GM19467 (cell line): ENCODE data around the gene GABRG3.

Experiments used
- ATAC-seq: cut with Tn5 transposase; IDR thresholded peaks from one replicate; pipeline ENCODE4 v1.9.1; 2021; ENCODE audit warnings: mild to moderate bottlenecking, moderate library complexity; ENCODE audit not compliant: unreplicated experiment

Gene GABRG3

DNA sequence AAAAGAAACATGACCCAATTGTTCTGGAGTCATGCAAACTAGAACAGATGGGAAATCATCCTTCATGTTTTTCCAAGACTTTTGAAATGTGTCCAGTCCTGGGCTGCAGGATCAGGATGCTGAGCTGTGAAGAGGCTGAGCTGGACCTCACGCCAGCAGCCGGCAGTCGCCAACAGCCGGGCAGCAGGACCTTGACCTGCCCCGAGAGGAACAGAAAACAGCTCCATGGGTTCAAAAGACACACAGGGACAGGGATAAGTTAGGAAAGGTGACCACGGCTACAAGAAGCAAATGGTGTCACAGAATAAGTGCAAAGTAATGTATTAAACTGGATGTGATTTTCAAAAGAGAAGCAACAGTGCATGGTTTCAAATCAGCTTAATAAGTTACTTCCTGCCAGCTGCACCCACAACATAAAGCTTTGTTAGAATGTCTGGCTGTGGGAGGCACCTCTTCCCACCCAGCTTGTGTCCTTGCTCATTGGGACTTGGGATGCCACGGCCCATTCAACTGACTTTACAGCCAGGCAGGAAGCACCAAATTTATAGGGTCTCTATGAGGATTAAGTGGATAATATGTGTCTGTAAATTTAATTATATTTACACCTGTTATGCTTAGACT is 266.4 kb downstream of the GABRG3 start:
- no peak for ATAC-seq

DNA sequence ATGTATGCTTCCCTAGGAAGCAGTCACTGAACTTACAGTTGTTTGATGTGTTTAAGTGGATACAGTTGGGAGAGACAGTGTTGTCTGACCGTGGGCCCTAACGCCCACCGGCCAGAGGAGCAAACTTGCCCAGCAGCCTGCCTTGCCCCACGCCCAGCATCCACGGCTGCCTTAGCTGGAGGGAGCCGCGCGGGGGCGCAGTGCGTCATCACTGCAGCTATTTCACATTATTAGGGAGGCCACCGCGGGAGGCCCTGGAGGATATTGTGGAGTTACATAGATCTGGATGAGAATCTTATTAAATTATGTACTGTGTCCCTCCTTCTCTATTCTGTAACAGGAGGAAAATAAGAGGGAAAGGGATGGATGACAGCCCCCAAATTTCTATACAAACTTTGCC is 267.2 kb downstream of the GABRG3 start:
- no peak for ATAC-seq

DNA sequence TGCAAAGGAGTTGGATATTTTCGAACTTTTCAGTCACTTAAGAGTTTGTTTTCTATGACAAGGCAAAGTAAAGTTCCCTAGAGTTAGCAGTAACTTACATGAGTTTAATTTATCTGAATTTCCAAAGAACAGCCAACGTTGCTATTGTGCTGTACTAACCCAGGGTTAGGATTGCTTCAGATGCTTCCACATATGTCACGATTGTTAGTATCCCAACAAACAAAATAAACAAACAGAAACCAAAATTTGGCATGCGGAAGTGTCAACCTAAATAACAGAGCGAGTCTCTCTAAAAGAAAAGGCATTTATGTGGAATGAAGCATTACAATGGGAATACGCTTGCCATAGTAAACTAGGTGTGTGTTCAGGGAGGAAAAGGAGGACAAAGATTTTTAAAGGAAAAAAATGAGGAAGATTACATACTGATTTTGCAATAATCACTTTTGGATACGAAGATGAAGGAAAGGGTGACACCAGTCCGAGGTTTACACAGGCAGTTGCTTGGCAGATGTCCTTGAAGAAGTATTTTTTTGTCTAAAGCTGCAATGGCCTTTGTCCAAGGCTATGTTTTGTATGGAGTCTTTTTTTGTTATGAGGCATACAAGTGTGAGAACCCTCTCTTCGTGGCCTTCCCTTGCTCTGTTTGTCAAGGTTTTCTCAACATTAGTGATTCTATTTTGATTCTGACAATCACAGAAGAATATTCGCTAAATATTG is 267.9 kb downstream of the GABRG3 start:
- ATAC-seq = no peak

DNA sequence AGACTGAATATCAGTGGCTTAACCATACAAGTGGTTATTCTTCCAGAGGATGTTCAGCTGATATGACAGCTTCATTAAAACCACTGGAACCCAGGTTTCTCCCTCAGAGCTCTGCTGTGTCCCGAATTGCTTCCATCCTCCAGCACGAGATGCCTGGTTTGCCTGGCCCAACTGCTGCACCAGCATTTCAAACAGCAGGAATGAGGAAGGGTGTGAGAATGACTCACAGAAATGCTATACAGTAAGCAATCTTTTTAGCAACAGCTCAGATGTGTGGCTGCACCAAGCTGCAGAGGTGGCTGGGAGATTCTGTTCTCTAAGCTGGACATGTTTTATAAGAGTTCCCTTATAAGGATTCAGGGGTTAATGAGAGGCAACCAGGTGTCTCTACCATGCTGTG is 271.0 kb downstream of the GABRG3 start:
- ATAC-seq = no peak

DNA sequence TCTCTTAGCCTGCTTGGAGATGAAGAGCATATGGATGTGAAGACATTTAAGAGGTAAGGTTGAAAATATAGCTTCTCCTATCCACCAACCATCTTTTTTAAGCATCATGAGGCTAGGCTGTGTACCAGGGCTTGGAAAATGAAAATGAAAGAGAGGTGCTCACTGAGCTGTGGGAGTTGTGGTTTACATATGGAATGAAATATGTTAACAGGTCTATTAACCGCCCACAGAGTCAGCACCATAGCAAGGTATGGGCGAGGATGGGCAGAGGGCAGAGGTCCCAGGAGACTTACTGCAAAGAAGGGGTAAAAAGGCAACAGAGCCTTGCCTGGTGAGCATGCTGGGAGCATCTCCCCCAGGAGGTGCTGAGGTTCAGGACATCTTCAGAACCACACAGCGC is 273.1 kb downstream of the GABRG3 start:
- ATAC-seq = no peak

GRCh38 chr15:27248251-27248650 is 277.3 kb downstream of the GABRG3 start:
- ATAC-seq = no peak

DNA sequence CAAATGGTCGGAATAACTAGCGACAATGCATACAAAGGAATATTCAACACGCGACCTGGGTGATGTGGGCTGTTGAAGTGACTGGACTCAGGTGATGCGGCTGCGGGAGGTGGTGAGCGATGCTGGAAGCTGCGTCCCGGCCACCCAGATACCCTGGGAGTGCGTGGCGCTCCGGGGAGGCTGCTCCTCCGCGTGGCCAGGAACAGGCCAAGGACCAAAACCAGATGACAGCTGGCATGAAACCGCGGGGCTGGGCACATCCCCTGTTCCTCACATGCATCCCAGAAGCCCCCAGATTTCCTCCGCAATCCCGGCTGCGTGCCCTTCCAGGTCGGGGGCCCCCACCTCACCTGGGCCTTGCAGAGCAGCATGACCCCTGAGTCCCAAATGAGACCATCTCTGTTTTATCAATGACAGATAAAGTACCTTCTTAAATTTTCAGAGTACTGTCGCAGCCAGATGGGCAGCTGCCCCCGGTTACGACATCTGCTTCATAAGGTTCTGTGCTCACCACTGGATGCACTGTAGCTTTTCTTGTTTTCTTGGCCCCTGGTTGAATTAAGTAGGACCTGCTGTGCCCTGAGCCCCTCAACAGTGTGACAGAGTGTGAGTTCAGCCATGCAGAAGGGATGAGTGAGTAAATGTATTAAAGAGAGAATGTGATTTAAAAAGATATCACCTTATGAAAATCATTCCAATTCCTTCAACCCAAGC is 278.2 kb downstream of the GABRG3 start:
- no peak for ATAC-seq

DNA sequence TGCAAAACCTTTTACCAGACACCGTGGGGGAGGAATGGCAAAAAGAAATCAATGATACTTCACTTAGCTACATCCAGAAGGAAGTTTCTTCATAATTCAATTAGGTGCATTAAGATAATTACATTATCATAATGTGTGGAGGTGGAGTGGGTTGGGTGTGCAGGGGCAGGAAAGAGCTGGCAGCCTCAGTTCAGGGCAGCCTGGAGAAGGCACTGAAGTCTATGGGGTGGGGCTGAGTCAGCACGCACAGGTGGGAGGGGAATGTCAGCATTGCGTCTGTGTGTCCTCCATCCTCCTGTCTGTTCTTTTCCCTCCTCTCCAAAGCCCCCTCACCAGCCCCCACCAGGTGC is 278.8 kb downstream of the GABRG3 start:
- ATAC-seq = no peak

DNA sequence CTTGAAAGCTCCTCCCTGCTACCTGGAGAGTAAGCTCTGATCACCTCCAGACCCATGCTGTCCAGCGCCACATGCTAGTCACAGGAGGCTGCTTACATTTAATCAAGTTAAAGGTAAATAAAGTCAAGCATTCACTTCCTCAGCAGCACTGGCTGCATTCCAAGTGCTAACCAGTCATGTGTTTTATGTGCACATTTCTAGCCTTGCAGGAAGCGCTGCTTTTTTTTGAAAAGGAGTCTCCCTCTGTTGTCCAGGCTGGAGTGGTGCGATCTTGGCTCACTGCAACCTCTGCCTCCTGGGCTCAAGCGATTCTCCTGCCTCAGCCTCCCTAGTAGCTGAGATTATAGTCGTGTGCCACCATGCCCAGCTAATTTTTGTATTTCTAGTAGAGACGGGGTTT is 279.2 kb downstream of the GABRG3 start:
- no peak for ATAC-seq

DNA sequence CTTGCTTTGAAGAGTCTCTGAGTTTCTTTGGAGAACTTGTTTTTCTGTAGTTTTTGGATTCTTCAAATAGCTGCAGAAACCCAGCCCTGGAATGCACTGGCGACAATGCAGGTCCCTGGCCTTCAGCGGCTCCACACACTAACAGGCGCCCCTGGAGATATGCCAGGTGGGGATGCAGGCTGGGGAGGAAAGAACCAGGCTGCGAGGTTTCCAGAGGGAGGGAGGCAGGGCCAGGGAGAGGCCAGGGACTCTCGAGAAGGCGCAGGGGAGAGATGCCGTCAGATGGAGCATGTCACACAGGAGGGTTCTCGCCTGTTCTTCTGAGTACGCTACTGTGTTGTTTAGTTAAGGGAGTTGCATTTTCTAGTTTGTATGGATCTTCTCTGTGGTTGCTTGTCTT is 283.1 kb downstream of the GABRG3 start:
- ATAC-seq = no peak

DNA sequence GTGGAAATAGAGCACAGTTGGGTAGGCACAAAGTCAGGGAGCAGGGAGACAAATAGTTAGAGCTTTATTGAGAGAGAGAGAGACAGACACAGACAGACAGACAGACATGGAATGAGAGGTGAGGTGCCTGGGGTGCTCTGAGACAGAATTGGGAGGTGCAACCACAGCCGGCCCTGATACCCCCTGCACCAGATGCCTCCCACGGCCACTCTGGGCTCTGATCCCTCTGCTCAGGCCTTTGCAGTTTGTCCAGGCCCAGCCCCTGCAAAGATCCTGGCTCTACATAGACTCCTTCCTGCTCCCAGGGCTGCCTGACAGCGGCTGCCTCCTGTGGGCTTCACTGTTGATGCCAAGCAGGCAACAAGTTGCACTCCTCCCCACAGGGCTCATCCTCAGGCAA is 283.8 kb downstream of the GABRG3 start:
- no peak for ATAC-seq

DNA sequence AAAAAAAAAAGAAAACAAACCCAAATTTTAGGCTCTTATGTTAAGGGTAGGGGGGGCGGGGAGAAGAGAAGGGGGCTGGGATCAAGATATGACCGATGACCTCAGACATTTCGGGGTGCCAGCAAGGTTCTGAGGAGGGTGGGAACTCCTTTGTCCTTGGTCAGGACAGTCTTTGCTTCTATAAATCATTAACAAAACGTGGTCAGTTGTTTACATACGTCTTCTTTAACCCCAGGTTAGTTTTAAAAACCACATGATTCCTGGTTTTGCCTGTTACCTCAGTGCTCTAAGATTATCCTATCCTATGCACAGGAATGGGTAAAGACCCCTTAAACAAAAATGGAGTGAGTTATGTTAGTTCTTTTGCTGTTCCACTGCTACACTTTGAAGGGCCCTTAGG is 285.5 kb downstream of the GABRG3 start:
- no peak for ATAC-seq

- ATAC-seq = no peak
These were observed 287.3 kb downstream of the GABRG3 start for GRCh38 chr15:27258287-27258686.

DNA sequence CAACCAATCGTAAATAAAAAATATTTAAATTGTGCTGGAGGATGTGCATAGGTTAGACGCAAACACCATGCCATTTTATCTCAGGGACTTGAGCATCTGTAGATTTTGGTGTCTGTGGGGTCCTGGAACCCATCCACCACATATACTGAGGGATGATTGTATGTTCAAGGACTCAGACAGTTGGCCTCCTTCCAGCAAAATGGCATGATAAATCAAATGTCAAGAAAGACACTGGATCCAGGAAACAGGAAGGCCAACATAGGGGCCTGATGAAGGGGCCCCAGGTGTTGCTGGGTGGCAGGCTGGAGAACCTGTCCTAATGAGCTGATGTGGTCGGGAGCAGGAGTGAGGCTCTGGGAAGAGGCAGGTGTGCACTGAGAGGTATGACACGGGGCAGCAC is 289.5 kb downstream of the GABRG3 start:
- no peak for ATAC-seq

- no peak for ATAC-seq
These were observed 297.9 kb downstream of the GABRG3 start for GRCh38 chr15:27268923-27269322.

GRCh38 chr15:27271258-27271657 is 300.3 kb downstream of the GABRG3 start:
- no peak for ATAC-seq

DNA sequence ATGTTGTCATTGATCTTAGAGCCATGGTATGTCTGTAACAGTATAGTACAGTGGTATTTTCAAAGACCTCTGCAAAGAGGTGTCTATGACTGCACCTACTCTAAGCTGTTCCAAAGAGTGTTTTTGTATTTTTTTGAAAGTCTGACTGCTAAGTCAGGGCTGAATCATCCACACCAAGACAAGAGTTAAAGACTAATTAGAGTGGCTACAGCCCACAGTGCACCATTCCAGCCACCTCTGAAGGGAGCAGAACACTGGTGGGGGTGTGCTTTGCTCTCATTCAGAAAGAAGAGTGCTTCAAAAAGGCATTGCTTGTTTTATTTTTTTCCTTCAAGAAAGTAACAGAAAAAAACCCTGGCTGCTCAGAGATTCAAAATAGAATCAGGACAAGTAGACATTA is 301.4 kb downstream of the GABRG3 start:
- no peak for ATAC-seq

- no peak for ATAC-seq
These were observed 302.5 kb downstream of the GABRG3 start for GRCh38 chr15:27273506-27273905.

DNA sequence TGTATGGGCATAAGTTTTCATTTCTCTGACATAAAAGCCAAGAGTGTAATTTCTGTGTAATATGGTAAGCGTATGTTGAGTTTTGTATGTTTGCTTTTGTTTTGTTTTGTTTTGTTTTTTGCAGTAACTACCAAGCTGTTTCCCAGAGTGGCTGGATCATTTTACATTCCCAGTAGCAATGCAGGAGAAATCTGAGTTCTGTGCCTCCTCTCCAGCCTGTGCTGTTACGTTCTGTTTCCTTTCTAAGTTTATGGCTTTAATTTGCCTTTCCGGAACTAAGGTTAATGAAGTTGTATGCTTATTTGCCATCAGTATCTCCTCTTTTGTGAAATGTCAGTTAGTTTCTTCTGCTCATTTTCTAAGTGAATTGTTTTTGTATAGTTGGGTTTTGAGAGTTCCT is 307.8 kb downstream of the GABRG3 start:
- ATAC-seq = no peak

DNA sequence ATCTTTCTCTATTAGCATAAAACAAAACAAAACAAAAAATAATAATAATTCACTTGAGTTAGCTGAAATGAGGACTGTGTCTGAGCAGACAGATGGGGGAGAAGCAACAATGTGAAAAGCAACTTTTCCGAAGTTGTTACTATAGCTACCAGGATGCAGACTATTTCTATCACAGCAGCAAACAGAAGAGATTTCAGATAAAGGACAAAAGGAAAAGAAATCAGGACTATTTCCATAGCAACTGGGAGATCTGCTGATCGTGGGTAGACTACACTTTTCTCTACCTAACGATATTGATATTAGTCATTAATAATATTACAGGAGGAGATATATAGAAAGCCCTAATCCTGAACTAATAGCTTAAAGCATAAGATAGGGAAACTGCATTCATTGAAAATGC is 321.7 kb downstream of the GABRG3 start:
- ATAC-seq = no peak

DNA sequence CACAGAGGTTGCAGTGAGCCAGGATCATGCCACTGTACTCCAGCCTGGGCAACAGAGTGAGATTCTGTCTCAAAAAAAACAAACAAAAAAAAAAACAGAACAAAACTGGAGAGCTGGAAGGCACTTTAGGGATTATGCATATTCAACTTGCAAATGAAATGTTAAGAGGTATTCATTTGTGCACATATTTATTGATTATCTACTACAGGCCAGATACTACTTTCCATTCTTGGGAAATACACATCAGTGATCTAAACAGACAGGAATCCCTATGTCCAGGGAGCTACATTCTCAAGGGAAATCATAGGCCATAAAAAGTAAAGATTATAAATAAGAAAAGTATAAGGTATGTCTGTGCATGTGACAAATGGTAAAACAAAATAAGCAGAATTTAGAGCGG is 322.6 kb downstream of the GABRG3 start:
- ATAC-seq = no peak

- ATAC-seq = no peak
These were observed 346.8 kb downstream of the GABRG3 start for GRCh38 chr15:27317736-27318135.
